OCI-M1 (cell line): ENCODE data around the gene PEDS1.
"Not testable (repeated sequence)": the region's sequence is repeated elsewhere in the genome, so short reads cannot be mapped to it uniquely, and the experiment has no call there.

ENCODE experiments used
- DNase-seq: peaks from one replicate; lab custom pipeline; 2025; lab: John Stamatoyannopoulos, UW

Gene PEDS1

GRCh38 chr20:50153500-50154377 lies at the start of gene PEDS1:
Gene PEDS1 (minus strand): TSS chr20:50153723. CDS start chr20:50153637, 86 bp downstream.
- peak; percentile 93 for DNase-seq

DNA sequence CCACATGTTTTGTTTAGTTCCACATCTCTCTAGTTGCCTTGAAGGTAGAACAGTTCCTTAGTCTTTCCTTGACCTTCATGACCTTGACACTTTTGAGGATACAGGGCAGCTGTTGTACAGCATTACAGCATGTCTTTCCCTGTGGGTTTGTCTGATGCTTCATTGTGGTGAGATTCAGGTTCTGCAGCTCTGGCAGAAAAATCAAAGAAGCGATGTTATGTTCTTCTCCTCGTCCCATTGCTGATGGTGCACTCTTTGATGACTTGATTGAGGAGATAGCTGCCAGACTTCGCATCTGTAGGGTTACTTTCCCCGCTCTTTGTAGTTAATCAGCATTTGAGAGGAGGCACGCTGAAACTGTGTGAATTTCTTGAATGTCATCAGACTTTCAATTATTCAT lies 49.2 kb upstream of the PEDS1 start:
- no peak for DNase-seq

GRCh38 chr20:50201710-50202109 lies 48.2 kb upstream of the PEDS1 start:
- DNase-seq, result not testable (repeated sequence)

DNA sequence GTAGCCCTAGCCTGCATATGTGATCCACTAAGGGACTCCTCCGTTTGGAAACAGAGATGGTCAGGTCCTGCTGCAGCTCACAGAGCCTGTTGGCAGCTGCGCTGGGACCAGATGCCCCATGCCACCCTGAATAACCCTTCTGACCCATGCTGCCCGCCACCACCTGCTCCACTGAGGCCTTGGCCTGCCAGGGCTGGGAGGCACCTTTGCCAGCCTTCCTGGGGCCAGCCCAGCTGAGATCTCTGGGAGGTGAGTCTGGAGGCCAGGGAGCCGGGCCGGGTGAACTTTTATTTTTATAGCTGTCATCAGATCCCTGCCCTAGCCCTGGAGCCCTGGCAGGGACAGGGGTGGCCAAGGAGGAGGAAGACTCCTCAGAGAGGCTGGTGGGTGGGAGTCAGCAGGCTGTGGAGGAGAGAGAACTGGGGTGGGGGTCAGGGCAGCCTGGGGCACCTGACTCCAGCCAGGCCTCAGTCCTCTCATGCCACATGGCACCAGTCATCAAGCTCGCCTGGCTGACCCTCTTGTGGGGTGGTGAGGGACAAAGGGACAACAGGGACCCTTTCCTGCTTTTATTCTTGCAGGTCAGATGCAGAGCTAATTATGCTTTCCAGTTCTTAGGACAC lies 47.1 kb upstream of the PEDS1 start:
- no peak for DNase-seq

DNA sequence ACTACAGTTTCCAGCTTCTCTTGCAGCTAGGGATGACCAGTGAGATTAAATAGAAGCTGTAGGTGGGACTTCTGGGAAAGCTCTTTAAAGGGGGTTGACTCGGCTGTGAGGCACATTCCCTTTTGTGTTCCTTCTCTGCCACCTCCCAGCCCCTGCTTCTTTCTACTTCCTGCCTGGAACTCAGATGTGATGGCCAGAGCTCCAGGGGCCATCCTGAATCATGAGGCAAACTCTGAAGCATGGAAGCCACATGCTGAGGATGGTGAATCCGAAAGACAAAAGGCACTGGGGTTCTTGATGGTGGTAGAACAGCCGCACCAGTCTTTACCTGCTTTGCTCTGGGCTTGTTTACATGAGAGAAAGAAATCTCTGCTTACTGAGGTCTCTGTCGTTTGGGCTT lies 46.2 kb upstream of the PEDS1 start:
- no peak for DNase-seq

DNA sequence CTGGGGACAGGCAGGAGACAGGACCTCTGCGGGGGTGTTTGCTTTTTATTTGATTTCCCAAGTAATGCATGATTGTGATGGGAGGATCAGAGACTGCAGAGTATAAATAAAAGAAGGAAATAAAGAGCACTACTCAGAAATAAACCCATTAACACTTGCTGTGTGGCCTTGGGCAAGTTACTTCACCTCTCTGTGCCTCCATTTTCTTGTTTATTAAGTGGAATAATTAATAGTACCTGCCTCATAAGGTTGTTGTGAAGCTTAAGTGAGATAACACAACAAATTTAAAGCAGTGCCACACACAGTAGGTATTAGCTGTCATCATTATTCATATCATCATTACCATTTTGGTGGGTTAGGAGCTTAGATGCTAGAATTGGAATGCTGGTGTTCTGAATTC lies 45.2 kb upstream of the PEDS1 start:
- no peak for DNase-seq

GRCh38 chr20:50198180-50198666 lies 44.7 kb upstream of the PEDS1 start:
- DNase-seq, result peak; percentile 26

DNA sequence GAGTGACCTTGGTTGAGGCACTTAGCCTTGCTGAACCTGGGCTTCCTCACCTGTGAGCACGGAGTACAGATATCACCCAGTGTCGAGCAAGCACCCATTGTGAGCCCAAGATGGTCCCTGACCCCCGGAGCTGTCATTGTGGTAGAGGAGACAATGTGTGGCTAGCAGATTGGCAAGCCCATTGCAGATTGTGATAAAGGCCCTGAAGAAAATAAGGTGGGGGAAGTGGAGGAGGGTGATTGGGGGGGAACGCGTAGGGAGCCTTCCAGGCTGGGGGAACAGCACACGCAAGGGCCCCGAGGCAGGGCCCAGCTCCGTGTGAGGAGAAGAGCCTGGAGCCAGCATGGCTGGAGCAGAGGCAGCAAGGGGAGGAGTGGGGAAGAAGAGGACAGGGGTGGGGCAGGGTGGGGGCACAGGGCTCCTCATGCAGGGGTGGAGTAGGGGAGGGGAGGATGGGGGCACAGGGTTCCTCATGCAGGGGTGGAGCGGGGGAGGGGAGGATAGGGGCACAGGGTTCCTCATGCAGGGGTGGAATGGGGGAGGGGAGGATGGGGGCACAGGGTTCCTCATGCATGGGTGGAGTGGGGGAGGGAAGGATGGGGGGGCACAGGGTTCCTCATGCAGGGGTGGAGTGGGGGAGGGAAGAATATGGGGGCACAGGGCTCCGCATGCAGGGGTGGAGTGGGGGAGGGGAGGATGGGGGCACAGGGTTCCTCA lies 44.1 kb upstream of the PEDS1 start:
- DNase-seq, result peak; percentile 90

GRCh38 chr20:50196896-50197295 lies 43.4 kb upstream of the PEDS1 start:
- no peak for DNase-seq

DNA sequence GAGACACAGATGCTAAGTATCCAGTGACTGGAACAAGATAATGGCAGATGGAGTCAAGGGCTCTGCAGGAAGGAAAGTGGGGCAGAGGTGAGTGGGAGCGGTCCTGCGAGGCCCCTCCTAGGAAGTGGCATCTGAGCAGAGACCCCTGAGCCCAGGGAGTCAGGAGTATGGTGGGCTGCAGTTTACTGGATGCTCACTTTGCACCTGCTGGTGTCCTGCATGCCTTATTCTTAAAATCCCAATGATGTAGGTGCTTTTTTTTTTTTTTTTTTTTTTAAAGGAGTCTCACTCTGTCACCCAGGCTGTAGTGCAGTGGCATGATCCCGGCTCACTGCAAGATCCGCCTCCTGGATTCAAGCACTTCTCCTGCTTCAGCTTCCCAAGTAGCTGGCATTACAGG lies 42.7 kb upstream of the PEDS1 start:
- peak; percentile 15 for DNase-seq

DNA sequence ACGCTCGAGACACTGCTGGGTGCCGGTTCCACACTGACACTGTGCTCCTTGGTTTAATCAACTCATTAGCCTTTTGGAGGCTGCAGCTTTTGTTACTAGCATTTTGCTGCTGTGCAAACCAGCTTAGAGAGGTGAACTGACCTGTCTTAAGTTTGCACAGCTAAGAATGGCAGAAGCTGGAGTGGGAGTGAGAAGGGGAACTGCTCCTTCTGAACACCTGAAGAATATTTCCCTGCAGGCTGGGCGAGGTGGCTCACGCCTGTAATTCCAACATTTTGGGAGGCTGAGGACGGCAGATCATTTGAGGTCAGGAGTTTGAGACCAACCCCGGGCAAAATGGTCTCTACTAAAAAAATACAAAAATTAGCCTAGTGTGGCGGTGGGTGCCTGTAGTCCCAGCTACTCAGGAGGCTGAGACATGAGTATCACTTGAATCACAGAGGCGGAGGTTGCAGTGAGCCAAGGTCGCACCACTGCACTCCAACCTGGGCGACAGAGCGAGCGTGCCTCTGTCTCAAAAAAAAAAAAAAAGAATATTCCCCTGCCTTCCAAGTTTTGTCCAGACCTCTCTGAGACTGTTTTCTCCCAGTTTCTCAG lies 42.1 kb upstream of the PEDS1 start:
- DNase-seq, result no peak

GRCh38 chr20:50194831-50195523 lies 41.5 kb upstream of the PEDS1 start:
- peak; percentile 53 for DNase-seq

DNA sequence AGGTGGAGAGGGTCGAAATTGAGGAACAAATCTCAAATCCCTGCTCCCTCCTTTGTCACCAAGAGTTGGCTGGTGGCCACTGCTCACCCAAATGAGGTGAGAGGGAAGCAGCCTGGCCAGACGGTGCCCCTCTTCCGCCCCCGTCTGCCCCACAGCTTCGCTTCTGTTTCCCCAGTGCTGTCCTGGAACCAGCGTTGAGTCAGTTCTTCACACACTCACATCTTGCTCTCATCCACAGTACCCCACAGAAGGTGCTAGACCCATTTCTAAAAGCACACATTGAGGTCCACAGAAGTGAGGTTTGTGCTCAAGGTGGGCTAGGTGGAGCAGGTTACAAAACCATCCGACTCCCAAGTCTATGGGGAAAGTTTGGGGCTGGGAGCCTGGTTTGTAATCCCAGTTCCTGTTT lies 40.9 kb upstream of the PEDS1 start:
- no peak for DNase-seq

DNA sequence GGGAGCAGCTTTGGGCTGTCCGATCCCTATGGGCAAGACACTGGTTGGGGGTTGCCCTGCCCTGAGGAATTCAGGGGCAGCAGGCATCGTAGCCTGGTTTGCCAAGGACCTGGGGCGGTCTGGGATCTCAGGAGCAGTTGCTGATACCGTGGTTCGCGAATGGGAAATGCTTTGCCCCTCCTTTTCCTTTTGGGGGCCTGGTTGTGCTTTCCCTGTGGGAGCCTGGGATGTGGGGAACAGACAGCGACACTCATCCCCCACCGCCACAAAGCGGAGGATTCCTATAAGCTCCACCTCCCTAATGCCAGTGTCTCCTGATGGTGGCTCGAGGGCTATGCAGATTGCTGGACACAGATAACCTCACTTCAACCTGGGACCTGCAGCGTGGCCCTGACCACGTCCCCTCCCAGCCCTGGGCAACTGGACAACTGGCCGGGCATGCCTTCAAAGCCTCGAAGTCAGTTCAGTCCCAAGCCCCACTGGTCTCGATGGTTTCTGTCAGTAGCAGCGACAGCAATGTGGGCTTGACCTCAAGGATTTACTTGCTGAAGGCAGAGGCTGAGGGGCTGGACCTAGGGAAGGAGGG lies 40.4 kb upstream of the PEDS1 start:
- peak; percentile 40 for DNase-seq

GRCh38 chr20:50193199-50193835 lies 39.8 kb upstream of the PEDS1 start:
- no peak for DNase-seq

- peak; percentile 96 for DNase-seq
These were observed 39.1 kb upstream of the PEDS1 start for GRCh38 chr20:50192364-50193198.

GRCh38 chr20:50191544-50192363 lies 38.2 kb upstream of the PEDS1 start:
- DNase-seq, result peak; percentile 75

GRCh38 chr20:50191065-50191543 lies 37.6 kb upstream of the PEDS1 start:
- DNase-seq, result peak; percentile 71
